Measurements from ENCODE around the gene PDZD4.
"Not testable (repeated sequence)": the region's sequence is repeated elsewhere in the genome, so short reads cannot be mapped to it uniquely, and the experiment has no call there.

PDZD4 gene

GRCh38 chrX:153831429-153832150 is 1.2 kb upstream of the PDZD4 start:
- DNase-seq (ENCODE audit: low read depth): no peak

GRCh38 chrX:153830640-153831428 is 490 bp upstream of the PDZD4 start:
- no peak for DNase-seq (ENCODE audit: low read depth)

GRCh38 chrX:153829549-153829798 is 870 bp downstream of the PDZD4 start:
- DNase-seq (ENCODE audit: low read depth): no peak

GRCh38 chrX:153828723-153829548 is 1.4 kb downstream of the PDZD4 start:
- no peak for DNase-seq (ENCODE audit: low read depth)

GRCh38 chrX:153828308-153828707 is 2.0 kb downstream of the PDZD4 start:
- DNase-seq (ENCODE audit: low read depth): no peak

GRCh38 chrX:153827903-153828302 is 2.4 kb downstream of the PDZD4 start:
- DNase-seq (ENCODE audit: low read depth): no peak

GRCh38 chrX:153827016-153827415 is 3.3 kb downstream of the PDZD4 start:
- no peak for DNase-seq (ENCODE audit: low read depth)

- DNase-seq (ENCODE audit: low read depth): no peak
These were observed 5.3 kb downstream of the PDZD4 start for GRCh38 chrX:153825042-153825441.

- no peak for DNase-seq (ENCODE audit: low read depth)
These were observed 6.0 kb downstream of the PDZD4 start for GRCh38 chrX:153824348-153824747.

- DNase-seq (ENCODE audit: low read depth): no peak
These were observed 9.3 kb downstream of the PDZD4 start for GRCh38 chrX:153821066-153821465.

- DNase-seq (ENCODE audit: low read depth): no peak
These were observed 9.7 kb downstream of the PDZD4 start for GRCh38 chrX:153820601-153821000.

- no peak for DNase-seq (ENCODE audit: low read depth)
These were observed 10.8 kb downstream of the PDZD4 start for GRCh38 chrX:153819384-153820040.

- DNase-seq (ENCODE audit: low read depth): no peak
These were observed 11.6 kb downstream of the PDZD4 start for GRCh38 chrX:153818571-153819383.

- DNase-seq (ENCODE audit: low read depth): not testable (repeated sequence)
These were observed 12.3 kb downstream of the PDZD4 start for GRCh38 chrX:153818064-153818463.

GRCh38 chrX:153816831-153817690 is 13.3 kb downstream of the PDZD4 start:
- DNase-seq (ENCODE audit: low read depth): no peak

GRCh38 chrX:153814591-153815315 is 15.6 kb downstream of the PDZD4 start:
- DNase-seq (ENCODE audit: low read depth): no peak

- DNase-seq (ENCODE audit: low read depth): no peak
These were observed 17.2 kb downstream of the PDZD4 start for GRCh38 chrX:153813161-153813560.

- no peak for DNase-seq (ENCODE audit: low read depth)
These were observed 18.1 kb downstream of the PDZD4 start for GRCh38 chrX:153812220-153812619.

- DNase-seq (ENCODE audit: low read depth): no peak
These were observed 22.4 kb downstream of the PDZD4 start for GRCh38 chrX:153807976-153808375.
